Small intestine (tissue), 7 donors: ENCODE measurements around the gene FER1L5. TPM values are rescaled to one million over a fixed set of nuclear protein-coding genes. Genes with fewer than 3 reads are reported as not detected.

ENCODE experiments used
- DNase-seq, 2 donors: peaks; one replicate each; pipeline versions ENCODE4 v3.0.0 to v3.0.0-alpha.2; 2013
- FAIRE-seq: peaks from 2 replicates; lab custom pipeline; 2012; peaks lifted over from hg19 to GRCh38; lab: Jason Lieb, UNC
- H3K27ac ChIP-seq, 3 donors: one replicate each; pipeline ENCODE4 v1.5.1; 2013; ENCODE audit warnings: low read length in 2 of 3, mild to moderate bottlenecking in 2 of 3, control low read depth in 1 of 3, inconsistent platforms in 1 of 3, low read depth in 1 of 3, moderate library complexity in 1 of 3
- H3K27me3 ChIP-seq, 3 donors: one replicate each; pipeline ENCODE4 v1.6.1; 2013; ENCODE audit warnings: low read length in 3 of 3, inconsistent platforms in 1 of 3; ENCODE audit not compliant: control insufficient read depth in 3 of 3, insufficient read depth in 3 of 3
- H3K36me3 ChIP-seq, 3 donors: one replicate each; pipeline ENCODE4 v1.6.1; 2013; ENCODE audit warnings: low read length in 3 of 3, inconsistent platforms in 1 of 3, low read depth in 1 of 3, mild to moderate bottlenecking in 1 of 3, moderate library complexity in 1 of 3; ENCODE audit not compliant: control insufficient read depth in 3 of 3, insufficient read depth in 2 of 3
- H3K4me1 ChIP-seq, 3 donors: one replicate each; pipeline ENCODE4 v1.6.1; 2013; ENCODE audit warnings: low read length in 2 of 3, inconsistent platforms in 1 of 3, low read depth in 1 of 3, mild to moderate bottlenecking in 1 of 3, moderate library complexity in 1 of 3; ENCODE audit not compliant: control insufficient read depth in 3 of 3, insufficient read depth in 2 of 3
- H3K4me3 ChIP-seq, 3 donors: one replicate each; pipeline ENCODE4 v1.5.1; 2013; ENCODE audit warnings: low read length in 3 of 3, control low read depth in 1 of 3, inconsistent platforms in 1 of 3, low read depth in 1 of 3, mild to moderate bottlenecking in 1 of 3, moderate library complexity in 1 of 3
- H3K9me3 ChIP-seq, 2 donors: one replicate each; pipeline ENCODE4 v1.6.1; 2013; ENCODE audit warnings: low read depth in 1 of 2, low read length in 1 of 2; ENCODE audit not compliant: control insufficient read depth in 2 of 2, insufficient read depth in 1 of 2
- WGBS, 3 donors: extraction: QIAGEN DNeasy Blood & Tissue Kit; methylation state at CpG; one replicate each; pipeline ENCODE4 v1.1.7; 2013; 5-methylcytosine and 5-hydroxymethylcytosine counted together
- polyA plus RNA-seq, 4 donors: library from polyadenylated mRNA; stranded (reverse) in 3 of 4; unstranded in 1 of 4; fragments of 200-250 nt in 3 of 4; fragments of 120-200 nt in 1 of 4; gene quantifications; one replicate each; pipeline versions ENCODE4 v1.2.1 to v1.2.3, GENCODE V29; 2013
- donor health status: healthy with polysubstance abuse.
- donor health status: control.
- donor health status: control.
- donor health status: Bipolar disorder and iron deficiency.
- donor health status: healthy.

FER1L5 gene
- polyA plus RNA-seq, 4 donors = 0.09 to 1.2 TPM; not detected in 2

GRCh38 chr2:96727431-96727830 is 84.9 kb downstream of the FER1L5 start:
- H3K9me3 ChIP-seq = no peaks in the 10 kb centered on the region
- 92 to 97% (median 94%) methylated on average over 5 of the region's 5 CpGs for WGBS, 3 donors
- no peak overlapping the region for H3K27ac ChIP-seq
- FAIRE-seq (no peak), DNase-seq (peak in 1 of 2 donors; percentile 34)
- no peak overlapping the region for H3K4me3 ChIP-seq
- no peaks in the 10 kb centered on the region for H3K27me3 ChIP-seq
- H3K36me3 ChIP-seq = peaks cover 2 to 56% (median 5%) of the 10 kb centered on the region in 3 donors
- no peaks in the 10 kb centered on the region for H3K4me1 ChIP-seq

- Histone ChIP-seq H3K4me1 (peaks cover 0 to 13% (median 0%) of the 10 kb centered on the region in 3 donors), H3K36me3 (peaks cover 9 to 60% (median 9%) of the 10 kb centered on the region in 3 donors), H3K4me3 (no peak overlapping the region), H3K27ac (no peak overlapping the region), H3K27me3 (no peaks in the 10 kb centered on the region), H3K9me3 (no peaks in the 10 kb centered on the region)
- FAIRE-seq (no peak), DNase-seq (no peak)
- WGBS, 3 donors = 92 to 97% (median 95%) methylated on average over 7 of the region's 7 CpGs
Measured at GRCh38 chr2:96729748-96730147, 87.2 kb downstream of the FER1L5 start.

- no peaks in the 10 kb centered on the region for H3K9me3 ChIP-seq
- no peak for FAIRE-seq
- H3K4me1 ChIP-seq = peaks cover 0 to 15% (median 0%) of the 10 kb centered on the region in 3 donors
- no peak overlapping the region for H3K27ac ChIP-seq
- WGBS, 3 donors = 95 to 100% (median 98%) methylated on average over 2 of the region's 2 CpGs
- H3K4me3 ChIP-seq = no peak overlapping the region
- no peak for DNase-seq
- H3K36me3 ChIP-seq = peaks cover 9 to 59% (median 9%) of the 10 kb centered on the region in 3 donors
- H3K27me3 ChIP-seq = no peaks in the 10 kb centered on the region
Measured at GRCh38 chr2:96730212-96730611, 87.6 kb downstream of the FER1L5 start.

GRCh38 chr2:96733931-96734330 is 91.4 kb downstream of the FER1L5 start:
- WGBS, 3 donors = 79 to 89% (median 85%) methylated on average over 3 of the region's 3 CpGs
- DNase-seq (peak in 1 of 2 donors; percentile 62), FAIRE-seq (no peak)
- H3K9me3 ChIP-seq = no peaks in the 10 kb centered on the region
- H3K4me1 ChIP-seq = peaks cover 0 to 24% (median 9%) of the 10 kb centered on the region in 3 donors
- H3K36me3 ChIP-seq = peaks cover 7 to 48% (median 7%) of the 10 kb centered on the region in 3 donors
- no peak overlapping the region for H3K4me3 ChIP-seq
- no peaks in the 10 kb centered on the region for H3K27me3 ChIP-seq
- H3K27ac ChIP-seq = peak overlapping the region in 1 of 3 donors; percentile 79

- peak overlapping the region in 2 of 3 donors; percentile 59 to 79 for H3K27ac ChIP-seq
- peaks cover 7 to 46% (median 7%) of the 10 kb centered on the region in 3 donors for H3K36me3 ChIP-seq
- no peaks in the 10 kb centered on the region for H3K27me3 ChIP-seq
- peaks cover 0 to 24% (median 12%) of the 10 kb centered on the region in 3 donors for H3K4me1 ChIP-seq
- H3K9me3 ChIP-seq = no peaks in the 10 kb centered on the region
- H3K4me3 ChIP-seq = no peak overlapping the region
- 61 to 79% (median 74%) methylated on average over 8 of the region's 8 CpGs for WGBS, 3 donors
- DNase-seq (no peak), FAIRE-seq (no peak)
Measured at GRCh38 chr2:96734880-96735583, 92.5 kb downstream of the FER1L5 start.

GRCh38 chr2:96737251-96737650 is 94.7 kb downstream of the FER1L5 start:
- FAIRE-seq (no peak), DNase-seq (no peak)
- Histone ChIP-seq H3K4me1 (peaks cover 0 to 24% (median 12%) of the 10 kb centered on the region in 3 donors), H3K36me3 (peaks cover 4 to 25% (median 7%) of the 10 kb centered on the region in 3 donors), H3K9me3 (no peaks in the 10 kb centered on the region), H3K4me3 (no peak overlapping the region), H3K27me3 (no peaks in the 10 kb centered on the region), H3K27ac (no peak overlapping the region)
- 61 to 81% (median 70%) methylated on average over 2 of the region's 2 CpGs for WGBS, 3 donors

- FAIRE-seq = no peak
- no peak overlapping the region for H3K4me3 ChIP-seq
- 47 to 74% (median 61%) methylated on average over 2 of the region's 2 CpGs for WGBS, 3 donors
Measured at GRCh38 chr2:96737831-96738230, 95.3 kb downstream of the FER1L5 start.

GRCh38 chr2:96739076-96739632 is 96.6 kb downstream of the FER1L5 start:
- 5 to 17% (median 7%) methylated on average over 4 of the region's 4 CpGs for WGBS, 3 donors
- Histone ChIP-seq H3K27ac (peak overlapping the region; percentile 22 to 80 (median 66)), H3K9me3 (no peaks in the 10 kb centered on the region), H3K36me3 (peaks cover 0 to 15% (median under 1%) of the 10 kb centered on the region in 3 donors), H3K4me1 (peaks cover 0 to 17% (median 12%) of the 10 kb centered on the region in 3 donors), H3K27me3 (no peaks in the 10 kb centered on the region), H3K4me3 (peak overlapping the region; percentile 77 to 81 (median 78))
- FAIRE-seq (no peak), DNase-seq (peak; percentile 20 to 59)

More at GRCh38 chr2:96737831-96738230, 95.3 kb downstream of the FER1L5 start:
- H3K27ac ChIP-seq = peak overlapping the region in 1 of 3 donors; percentile 13
- no peaks in the 10 kb centered on the region for H3K27me3 ChIP-seq
- H3K4me1 ChIP-seq = peaks cover 0 to 24% (median 12%) of the 10 kb centered on the region in 3 donors
- H3K36me3 ChIP-seq = peaks cover 4 to 20% (median 7%) of the 10 kb centered on the region in 3 donors
- no peaks in the 10 kb centered on the region for H3K9me3 ChIP-seq
- no peak for DNase-seq
